KMS-11 (cell line): Measurements from ENCODE around the gene HAUS5.

Source experiments
- H2AFZ ChIP-seq: fragments of 200-600 bp; sonication (generic); 2 replicates; pipeline ENCODE4 v1.6.1; 2016; ENCODE audit warnings: antibody characterized with exemption, mixed run types, low read depth
- H3K27ac ChIP-seq: fragments of 200-600 bp; sonication (generic); 2 replicates; pipeline ENCODE4 v1.6.1; 2016; ENCODE audit warnings: mild to moderate bottlenecking, mixed run types
- H3K27me3 ChIP-seq: fragments of 200-600 bp; sonication (generic); 2 replicates; pipeline ENCODE4 v1.6.1; 2017; ENCODE audit warnings: mild to moderate bottlenecking, low read depth, mixed run types, moderate library complexity; ENCODE audit not compliant: insufficient read depth
- H3K36me3 ChIP-seq: fragments of 200-600 bp; sonication (generic); 2 replicates; pipeline ENCODE4 v1.6.1; 2017; ENCODE audit warnings: mild to moderate bottlenecking, mixed run types; ENCODE audit not compliant: insufficient read depth
- H3K4me1 ChIP-seq: fragments of 200-600 bp; sonication (generic); 2 replicates; pipeline ENCODE4 v1.6.1; 2016; ENCODE audit warnings: mild to moderate bottlenecking, low read depth, mixed run types; ENCODE audit not compliant: poor library complexity, severe bottlenecking
- H3K4me2 ChIP-seq: fragments of 200-600 bp; sonication (generic); 2 replicates; pipeline ENCODE4 v1.7.0; 2016; ENCODE audit warnings: mild to moderate bottlenecking, mixed run types
- H3K4me3 ChIP-seq: fragments of 200-600 bp; sonication (generic); IDR thresholded peaks from 2 replicates; pipeline ENCODE4 v1.6.1; 2017; ENCODE audit warnings: low read depth, low read length, mixed read lengths; ENCODE audit not compliant: insufficient read depth
- H3K79me2 ChIP-seq: fragments of 200-600 bp; sonication (generic); 2 replicates; pipeline ENCODE4 v1.6.1; 2016; ENCODE audit warnings: low read depth, mixed run types; ENCODE audit not compliant: insufficient read depth
- H3K9ac ChIP-seq: fragments of 200-600 bp; sonication (generic); 2 replicates; pipeline ENCODE4 v1.6.1; 2016; ENCODE audit warnings: mild to moderate bottlenecking, mixed run types
- H4K20me1 ChIP-seq: fragments of 200-600 bp; sonication (generic); 2 replicates; pipeline ENCODE4 v1.6.1; 2016; ENCODE audit warnings: mild to moderate bottlenecking, mixed run types; ENCODE audit not compliant: insufficient read depth
- CTCF ChIP-seq: fragments of 200-600 bp; sonication (generic); conservative IDR thresholded peaks from 2 replicates; pipeline ENCODE4 v1.6.1; 2017; ENCODE audit warnings: low read depth, mild to moderate bottlenecking, antibody characterized with exemption, low read length, moderate library complexity, mixed read lengths

HAUS5 gene

GRCh38 chr19:35577918-35578317, 34.6 kb upstream of the HAUS5 start:
- no peak overlapping the region for H3K4me3 ChIP-seq
- no peak overlapping the region for H3K27ac ChIP-seq
- TF ChIP-seq CTCF, result no peak
- H2AFZ ChIP-seq, result no peak overlapping the region
- no peaks in the 10 kb centered on the region for H3K4me1 ChIP-seq
- H4K20me1 ChIP-seq, result no peaks in the 10 kb centered on the region
- H3K27me3 ChIP-seq, result peaks cover 8% of the 10 kb centered on the region; the same call in 1 of the 2 replicates
- H3K9ac ChIP-seq, result no peak overlapping the region
- no peaks in the 10 kb centered on the region for H3K79me2 ChIP-seq
- H3K36me3 ChIP-seq, result no peaks in the 10 kb centered on the region
- no peak overlapping the region for H3K4me2 ChIP-seq

- Histone ChIP-seq H3K36me3 (no peaks in the 10 kb centered on the region), H4K20me1 (no peaks in the 10 kb centered on the region), H3K27ac (no peak overlapping the region), H3K79me2 (no peaks in the 10 kb centered on the region), H3K4me3 (no peak overlapping the region), H3K9ac (no peak overlapping the region), H3K4me1 (no peaks in the 10 kb centered on the region), H3K27me3 (peaks cover 16% of the 10 kb centered on the region; the same call in 1 of the 2 replicates), H3K4me2 (no peak overlapping the region), H2AFZ (no peak overlapping the region)
- TF ChIP-seq CTCF, result no peak
Measured at GRCh38 chr19:35578707-35579106, 33.8 kb upstream of the HAUS5 start.

GRCh38 chr19:35582760-35583159, 29.8 kb upstream of the HAUS5 start:
- no peak overlapping the region for H3K27ac ChIP-seq
- peaks cover 31% of the 10 kb centered on the region; the same call in 1 of the 2 replicates for H3K27me3 ChIP-seq
- no peak overlapping the region for H3K9ac ChIP-seq
- H3K4me1 ChIP-seq, result no peaks in the 10 kb centered on the region
- H2AFZ ChIP-seq, result no peak overlapping the region
- no peak overlapping the region for H3K4me3 ChIP-seq
- no peaks in the 10 kb centered on the region for H3K36me3 ChIP-seq
- H3K4me2 ChIP-seq, result no peak overlapping the region
- no peaks in the 10 kb centered on the region for H3K79me2 ChIP-seq
- H4K20me1 ChIP-seq, result no peaks in the 10 kb centered on the region
- no peak for TF ChIP-seq CTCF

GRCh38 chr19:35585848-35586247, 26.7 kb upstream of the HAUS5 start, which contains the start of gene PMIS2:
TSS of gene PMIS2 (plus strand) at chr19:35586173. CDS start at chr19:35586260, 87 bp downstream.
- Histone ChIP-seq H2AFZ (no peak within 1 kb of the TSS), H3K4me1 (no peaks in the 10 kb centered on the region), H4K20me1 (no peaks in the 10 kb centered on the region), H3K9ac (no peak within 1 kb of the TSS), H3K4me3 (no peak within 1 kb of the TSS), H3K79me2 (no peaks in the 10 kb centered on the region), H3K27me3 (peaks cover 32% of the 10 kb centered on the region; the same call in 1 of the 2 replicates), H3K4me2 (no peak within 1 kb of the TSS), H3K36me3 (no peaks in the 10 kb centered on the region), H3K27ac (no peak within 1 kb of the TSS)
- TF ChIP-seq CTCF, result no peak
